Measurements from ENCODE around the gene KCNMB2.
"Not testable (repeated sequence)": the region's sequence is repeated elsewhere in the genome, so short reads cannot be mapped to it uniquely, and the experiment has no call there.

Gene KCNMB2

GRCh38 chr3:178826435-178827123, 290.3 kb downstream of the KCNMB2 start:
- DNase-seq: no peak

- peak; percentile 34 for DNase-seq
Measured at GRCh38 chr3:178827285-178827856, 291.1 kb downstream of the KCNMB2 start.

- DNase-seq: no peak
Measured at GRCh38 chr3:178833695-178834094, 297.5 kb downstream of the KCNMB2 start.

GRCh38 chr3:178835033-178835432, 298.8 kb downstream of the KCNMB2 start:
- DNase-seq: no peak

GRCh38 chr3:178837512-178837911, 301.3 kb downstream of the KCNMB2 start:
- DNase-seq: no peak

GRCh38 chr3:178840586-178840985, 304.4 kb downstream of the KCNMB2 start:
- DNase-seq: no peak

- DNase-seq: no peak
Measured at GRCh38 chr3:178841011-178841410, 304.8 kb downstream of the KCNMB2 start.

- no peak for DNase-seq
Measured at GRCh38 chr3:178844916-178845315, 308.7 kb downstream of the KCNMB2 start.

GRCh38 chr3:178845420-178846118, 309.3 kb downstream of the KCNMB2 start:
- no peak for DNase-seq

- DNase-seq: no peak
Measured at GRCh38 chr3:178847190-178847589, 311.0 kb downstream of the KCNMB2 start.

GRCh38 chr3:178849199-178849910, 313.1 kb downstream of the KCNMB2 start:
- no peak for DNase-seq

GRCh38 chr3:178850450-178851190, 314.4 kb downstream of the KCNMB2 start:
- DNase-seq: no peak

- DNase-seq: no peak
Measured at GRCh38 chr3:178851564-178851963, 315.3 kb downstream of the KCNMB2 start.

- no peak for DNase-seq
Measured at GRCh38 chr3:178856804-178857203, 320.6 kb downstream of the KCNMB2 start.

GRCh38 chr3:178859386-178859785, 323.1 kb downstream of the KCNMB2 start:
- no peak for DNase-seq

- not testable (repeated sequence) for DNase-seq
Measured at GRCh38 chr3:178859900-178860436, 323.7 kb downstream of the KCNMB2 start.

- DNase-seq: no peak
Measured at GRCh38 chr3:178868681-178869080, 332.4 kb downstream of the KCNMB2 start.

- DNase-seq: no peak
Measured at GRCh38 chr3:178870085-178870484, 333.8 kb downstream of the KCNMB2 start.

- no peak for DNase-seq
Measured at GRCh38 chr3:178875157-178875556, 338.9 kb downstream of the KCNMB2 start.

GRCh38 chr3:178875836-178876235, 339.6 kb downstream of the KCNMB2 start:
- no peak for DNase-seq

GRCh38 chr3:178880274-178880673, 344.0 kb downstream of the KCNMB2 start:
- no peak for DNase-seq
